ENCODE measurements around the gene CAMK2B.
A peak's percentile ranks its signal among the peaks of the same experiment; 100 is the strongest.
"Not testable (repeated sequence)": the region's sequence is repeated elsewhere in the genome, so short reads cannot be mapped to it uniquely, and the experiment has no call there.

Gene CAMK2B

GRCh38 chr7:44177570-44178131 is 147.7 kb downstream of the CAMK2B start:
- DNase-seq: peak; percentile 43
- Histone ChIP-seq H3K4me1 (peaks cover 6% of the 10 kb centered on the region; the same call in 1 of the 2 replicates), H3K36me3 (no peaks in the 10 kb centered on the region), H3K27me3 (no peaks in the 10 kb centered on the region), H3K4me3 (ENCODE audit: low read depth, low read length) (no peak overlapping the region), H3K9me3 (no peaks in the 10 kb centered on the region)
- no peak for TF ChIP-seq CTCF (IDR thresholded peaks at IDR 0.05; ENCODE audit: low read depth, low read length)

- H3K4me3 ChIP-seq (ENCODE audit: low read depth, low read length): no peak overlapping the region
- H3K27me3 ChIP-seq: no peaks in the 10 kb centered on the region
- H3K36me3 ChIP-seq: no peaks in the 10 kb centered on the region
- no peak for TF ChIP-seq CTCF (IDR thresholded peaks at IDR 0.05; ENCODE audit: low read depth, low read length)
- no peak for DNase-seq
- peaks cover 6% of the 10 kb centered on the region; the same call in 1 of the 2 replicates for H3K4me1 ChIP-seq
- no peaks in the 10 kb centered on the region for H3K9me3 ChIP-seq
Measured at GRCh38 chr7:44176486-44176885, 148.9 kb downstream of the CAMK2B start.

GRCh38 chr7:44175730-44176129 is 149.7 kb downstream of the CAMK2B start:
- no peaks in the 10 kb centered on the region for H3K9me3 ChIP-seq
- H3K27me3 ChIP-seq: no peaks in the 10 kb centered on the region
- no peak for DNase-seq
- no peaks in the 10 kb centered on the region for H3K36me3 ChIP-seq
- H3K4me1 ChIP-seq: peaks cover 6% of the 10 kb centered on the region; the same call in 1 of the 2 replicates
- TF ChIP-seq CTCF (IDR thresholded peaks at IDR 0.05; ENCODE audit: low read depth, low read length): no peak
- H3K4me3 ChIP-seq (ENCODE audit: low read depth, low read length): no peak overlapping the region

GRCh38 chr7:44174694-44174948 is 150.8 kb downstream of the CAMK2B start:
- not testable (repeated sequence) for H3K9me3 ChIP-seq; H3K4me1 ChIP-seq; H3K27me3 ChIP-seq; DNase-seq; H3K4me3 ChIP-seq (ENCODE audit: low read depth, low read length); H3K36me3 ChIP-seq

GRCh38 chr7:44173911-44174693 is 151.3 kb downstream of the CAMK2B start:
- no peak for TF ChIP-seq CTCF (IDR thresholded peaks at IDR 0.05; ENCODE audit: low read depth, low read length)
- DNase-seq: no peak

GRCh38 chr7:44172803-44173424 is 152.5 kb downstream of the CAMK2B start:
- H3K4me1 ChIP-seq: peaks cover 3% of the 10 kb centered on the region; the same call in 1 of the 2 replicates
- no peaks in the 10 kb centered on the region for H3K36me3 ChIP-seq
- no peaks in the 10 kb centered on the region for H3K9me3 ChIP-seq
- no peak for DNase-seq
- H3K4me3 ChIP-seq (ENCODE audit: low read depth, low read length): no peak overlapping the region
- no peaks in the 10 kb centered on the region for H3K27me3 ChIP-seq
- TF ChIP-seq CTCF (IDR thresholded peaks at IDR 0.05; ENCODE audit: low read depth, low read length): no peak

More at GRCh38 chr7:44173911-44174693, 151.3 kb downstream of the CAMK2B start:
- H3K4me1 ChIP-seq: peaks cover 6% of the 10 kb centered on the region; the same call in 1 of the 2 replicates
- no peak overlapping the region for H3K4me3 ChIP-seq (ENCODE audit: low read depth, low read length)
- no peaks in the 10 kb centered on the region for H3K9me3 ChIP-seq
- H3K27me3 ChIP-seq: no peaks in the 10 kb centered on the region
- no peaks in the 10 kb centered on the region for H3K36me3 ChIP-seq
